ENCODE measurements around the gene PKNOX1. TPM values are rescaled to one million over a fixed set of nuclear protein-coding genes. Genes with fewer than 3 reads are reported as not detected.
"Not testable (repeated sequence)": the region's sequence is repeated elsewhere in the genome, so short reads cannot be mapped to it uniquely, and the experiment has no call there.

Gene PKNOX1
- polyA plus RNA-seq, 3 donors: 9.2 to 11.8 (median 9.9) TPM

- no peak for DNase-seq
- no peak overlapping the region for H3K27ac ChIP-seq (ENCODE audit: low read depth in 1 of 2, low read length in 2 of 2)
- no peak overlapping the region for H3K9ac ChIP-seq (ENCODE audit: insufficient read depth, low read length, poor library complexity, severe bottlenecking)
- Mint-ChIP-seq H3K36me3 (no peaks in the 10 kb centered on the region), H3K9me3 (peaks cover 0 to 5% (median 3%) of the 10 kb centered on the region in 7 donors), H3K27ac (no peak overlapping the region), H3K4me3 (no peak overlapping the region), H3K27me3 (ENCODE audit: low read depth in 3 of 3) (peaks cover 0 to 2% (median 2%) of the 10 kb centered on the region in 3 donors), H3K4me1 (peaks cover 16% of the 10 kb centered on the region)
- no peak overlapping the region for H3K4me3 ChIP-seq (replicated peaks in 1 of 3; ENCODE audit: low read depth in 2 of 3, low read length in 3 of 3)
- H3K79me2 ChIP-seq (ENCODE audit: insufficient read depth, low read length): no peaks in the 10 kb centered on the region
- intact Hi-C loops (cut with micrococcal nuclease): no loop called here
- WGBS (ENCODE audit: insufficient coverage): 48% methylated on average over 6 of the region's 6 CpGs
- TF ChIP-seq CTCF (IDR thresholded peaks at IDR 0.05): no peak
- H3K4me2 ChIP-seq (replicated peaks; ENCODE audit: extremely low read depth, low read length, poor library complexity, severe bottlenecking): no peak overlapping the region
- no peaks in the 10 kb centered on the region for H3K27me3 ChIP-seq (ENCODE audit: control insufficient read depth in 2 of 2, insufficient read depth in 2 of 2, low read length in 2 of 2)
- H3K36me3 ChIP-seq (replicated peaks in 1 of 2; ENCODE audit: control insufficient read depth in 1 of 2, insufficient read depth in 2 of 2, low read length in 2 of 2): no peaks in the 10 kb centered on the region
- no peaks in the 10 kb centered on the region for H3K9me3 ChIP-seq (replicated peaks in 1 of 2; ENCODE audit: control insufficient read depth in 1 of 2, insufficient read depth in 1 of 2, low read length in 2 of 2)
- H4K20me1 ChIP-seq (ENCODE audit: insufficient read depth, low read length): no peaks in the 10 kb centered on the region
- H3K4me1 ChIP-seq (ENCODE audit: control insufficient read depth in 1 of 2, insufficient read depth in 2 of 2, low read length in 2 of 2): no peaks in the 10 kb centered on the region
- H2AFZ ChIP-seq (ENCODE audit: insufficient read depth, low read depth, low read length, poor library complexity, severe bottlenecking): no peak overlapping the region
Measured at GRCh38 chr21:42942244-42942643, 32.1 kb upstream of the PKNOX1 start.

- H3K9ac ChIP-seq (ENCODE audit: insufficient read depth, low read length, poor library complexity, severe bottlenecking); H3K4me2 ChIP-seq (replicated peaks; ENCODE audit: extremely low read depth, low read length, poor library complexity, severe bottlenecking); H3K79me2 ChIP-seq (ENCODE audit: insufficient read depth, low read length); H3K27ac Mint-ChIP-seq; H3K4me1 ChIP-seq (ENCODE audit: control insufficient read depth in 1 of 2, insufficient read depth in 2 of 2, low read length in 2 of 2); H3K4me3 Mint-ChIP-seq; H2AFZ ChIP-seq (ENCODE audit: insufficient read depth, low read depth, low read length, poor library complexity, severe bottlenecking); H3K4me1 Mint-ChIP-seq; DNase-seq; H3K27me3 ChIP-seq (ENCODE audit: control insufficient read depth in 2 of 2, insufficient read depth in 2 of 2, low read length in 2 of 2); intact Hi-C loops (cut with micrococcal nuclease); H3K9me3 ChIP-seq (replicated peaks in 1 of 2; ENCODE audit: control insufficient read depth in 1 of 2, insufficient read depth in 1 of 2, low read length in 2 of 2); H3K36me3 ChIP-seq (replicated peaks in 1 of 2; ENCODE audit: control insufficient read depth in 1 of 2, insufficient read depth in 2 of 2, low read length in 2 of 2); H3K27ac ChIP-seq (ENCODE audit: low read depth in 1 of 2, low read length in 2 of 2); H3K27me3 Mint-ChIP-seq (ENCODE audit: low read depth in 3 of 3); H3K9me3 Mint-ChIP-seq; H3K36me3 Mint-ChIP-seq; H3K4me3 ChIP-seq (replicated peaks in 1 of 3; ENCODE audit: low read depth in 2 of 3, low read length in 3 of 3); H4K20me1 ChIP-seq (ENCODE audit: insufficient read depth, low read length): not testable (repeated sequence)
- 96% methylated on average over 8 of the region's 13 CpGs for WGBS (ENCODE audit: insufficient coverage)
Measured at GRCh38 chr21:42949094-42949755, 25.1 kb upstream of the PKNOX1 start.

GRCh38 chr21:42951193-42951592 is 23.2 kb upstream of the PKNOX1 start:
- H3K36me3 ChIP-seq (replicated peaks in 1 of 2; ENCODE audit: control insufficient read depth in 1 of 2, insufficient read depth in 2 of 2, low read length in 2 of 2); H3K79me2 ChIP-seq (ENCODE audit: insufficient read depth, low read length); H3K27me3 ChIP-seq (ENCODE audit: control insufficient read depth in 2 of 2, insufficient read depth in 2 of 2, low read length in 2 of 2); H3K36me3 Mint-ChIP-seq; H3K9ac ChIP-seq (ENCODE audit: insufficient read depth, low read length, poor library complexity, severe bottlenecking); H3K4me1 ChIP-seq (ENCODE audit: control insufficient read depth in 1 of 2, insufficient read depth in 2 of 2, low read length in 2 of 2); H3K9me3 ChIP-seq (replicated peaks in 1 of 2; ENCODE audit: control insufficient read depth in 1 of 2, insufficient read depth in 1 of 2, low read length in 2 of 2); H3K27ac Mint-ChIP-seq; H3K4me3 Mint-ChIP-seq; intact Hi-C loops (cut with micrococcal nuclease); H3K27ac ChIP-seq (ENCODE audit: low read depth in 1 of 2, low read length in 2 of 2); H3K4me3 ChIP-seq (replicated peaks in 1 of 3; ENCODE audit: low read depth in 2 of 3, low read length in 3 of 3); DNase-seq; H3K27me3 Mint-ChIP-seq (ENCODE audit: low read depth in 3 of 3); H2AFZ ChIP-seq (ENCODE audit: insufficient read depth, low read depth, low read length, poor library complexity, severe bottlenecking); H3K4me1 Mint-ChIP-seq; H3K4me2 ChIP-seq (replicated peaks; ENCODE audit: extremely low read depth, low read length, poor library complexity, severe bottlenecking); H4K20me1 ChIP-seq (ENCODE audit: insufficient read depth, low read length): not testable (repeated sequence)
- no CpG with 5 or more reads among the region's 9 CpGs for WGBS (ENCODE audit: insufficient coverage)
- H3K9me3 Mint-ChIP-seq: peaks cover 2 to 11% (median 5%) of the 10 kb centered on the region in 7 donors

Measured in CD14-positive monocyte (primary cell).